ENCODE results near the gene OBSL1. TPM values are rescaled to one million over a fixed set of nuclear protein-coding genes. Genes with fewer than 3 reads are reported as not detected.

Gene OBSL1
- total and polyA plus RNA-seq, 2 donors (not counting 3 experiments of a cell fraction or from before 2014, with no cell fraction given) = 16.7 to 20.7 TPM

- H2AFZ ChIP-seq (ENCODE audit: low read depth, low read length) = no peak overlapping the region
- no peak overlapping the region for H3K9ac ChIP-seq (replicated peaks; ENCODE audit: extremely low read depth, insufficient read depth, low read length)
- no peak for DNase-seq (ENCODE audit: low read depth, low spot score)
- no peaks in the 10 kb centered on the region for H3K27me3 ChIP-seq (ENCODE audit: control insufficient read depth in 2 of 2, insufficient read depth in 2 of 2, low read length in 2 of 2)
- ChIA-PET POLR2A (no interaction called here), CTCF (no interaction called here)
- TF ChIP-seq MYC (IDR thresholded peaks at IDR 0.05; ENCODE audit: low read depth, low read length) (no peak), MAX (IDR thresholded peaks at IDR 0.05; ENCODE audit: insufficient read depth, insufficient read length) (no peak), EZH2 (IDR thresholded peaks at IDR 0.05; ENCODE audit: borderline replicate concordance, low read depth, low read length, severe bottlenecking) (no peak), GATA2 (IDR thresholded peaks at IDR 0.05; ENCODE audit: insufficient read depth, insufficient read length, low read depth, low read length) (no peak), JUN (IDR thresholded peaks at IDR 0.05; ENCODE audit: borderline replicate concordance, insufficient read depth, insufficient read length, low read depth) (no peak), POLR2AphosphoS5 (IDR thresholded peaks at IDR 0.05; ENCODE audit: insufficient read depth, low read depth, low read length) (no peak), CTCF (IDR thresholded peaks at IDR 0.05; ENCODE audit: extremely low read depth in 1 of 2, insufficient read depth in 1 of 2, low read depth in 1 of 2, low read length in 2 of 2) (no peak), POLR2A (IDR thresholded peaks at IDR 0.05; ENCODE audit: low read depth, low read length) (no peak), FOS (IDR thresholded peaks at IDR 0.05; ENCODE audit: borderline replicate concordance, insufficient read depth, low read length) (no peak)
- no peaks in the 10 kb centered on the region for H3K9me1 ChIP-seq (replicated peaks; ENCODE audit: control insufficient read depth, extremely low read depth, insufficient read depth, low read length)
- no TSS peak for BruUV-seq (replicated peaks)
- peaks cover 2 to 27% of the 10 kb centered on the region in 2 experiments for H3K36me3 ChIP-seq (ENCODE audit: control insufficient read depth in 2 of 2, extremely low read depth in 1 of 2, insufficient read depth in 2 of 2, low read length in 2 of 2)
- no peaks in the 10 kb centered on the region for H3K9me3 ChIP-seq (replicated peaks; ENCODE audit: control insufficient read depth, insufficient read depth, low read length)
- no peaks in the 10 kb centered on the region for H4K20me1 ChIP-seq (replicated peaks; ENCODE audit: control insufficient read depth, extremely low read depth, insufficient read depth, low read length)
- intact Hi-C loops (cut with micrococcal nuclease) = no loop called here
- no peaks in the 10 kb centered on the region for H3K4me1 ChIP-seq (ENCODE audit: control insufficient read depth, extremely low read depth, insufficient read depth, low read length)
- no peak overlapping the region for H3K27ac ChIP-seq (ENCODE audit: insufficient read depth, low read depth, low read length)
- no peaks in the 10 kb centered on the region for H3K79me2 ChIP-seq (ENCODE audit: control insufficient read depth, insufficient read depth, low read length)
- H3K4me2 ChIP-seq (ENCODE audit: insufficient read depth, low read length) = no peak overlapping the region
- FAIRE-seq = no peak
- H3K4me3 ChIP-seq (replicated peaks in 1 of 3; ENCODE audit: insufficient read depth in 1 of 3, low read depth in 1 of 3, low read length in 3 of 3) = no peak overlapping the region
- dilution Hi-C loops (cut with MboI; ENCODE audit: extremely low pct_ligation_motif_present, low sequenced_read_pairs) = no loop called here
Measured at GRCh38 chr2:219605607-219605954, 34.2 kb upstream of the OBSL1 start.

All from endothelial cell of umbilical vein (primary cell).